NCI-H2107 treated with DMSO at 0.1 percent for 48 hours (cell line): ENCODE results near the gene STAP2.
"Not testable (repeated sequence)": the region's sequence is repeated elsewhere in the genome, so short reads cannot be mapped to it uniquely, and the experiment has no call there.

Experiments
- DNase-seq: peaks from one replicate; lab custom pipeline; 2025; ENCODE audit not compliant: unreplicated experiment; lab: John Stamatoyannopoulos, UW

The STAP2 gene

DNA sequence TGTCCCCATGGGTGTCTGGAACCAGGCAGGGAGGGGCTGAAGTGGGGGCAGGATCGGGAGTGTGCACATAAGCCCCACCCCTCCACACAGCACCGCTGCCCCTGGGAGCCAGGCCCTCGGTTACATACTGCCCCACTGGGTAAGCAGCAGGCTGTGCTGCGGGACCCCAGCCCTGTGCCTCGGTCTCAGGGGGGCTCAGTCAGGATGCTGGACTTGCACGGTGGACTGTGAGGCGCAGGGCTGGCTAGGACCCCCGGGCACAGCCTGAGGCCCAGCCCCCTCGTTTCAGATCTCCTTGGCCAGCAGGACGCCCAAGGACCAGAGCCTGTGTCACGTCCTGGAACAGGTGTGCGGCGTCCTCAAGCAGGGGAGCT lies 21.0 kb upstream of the STAP2 start:
- DNase-seq: no peak

DNA sequence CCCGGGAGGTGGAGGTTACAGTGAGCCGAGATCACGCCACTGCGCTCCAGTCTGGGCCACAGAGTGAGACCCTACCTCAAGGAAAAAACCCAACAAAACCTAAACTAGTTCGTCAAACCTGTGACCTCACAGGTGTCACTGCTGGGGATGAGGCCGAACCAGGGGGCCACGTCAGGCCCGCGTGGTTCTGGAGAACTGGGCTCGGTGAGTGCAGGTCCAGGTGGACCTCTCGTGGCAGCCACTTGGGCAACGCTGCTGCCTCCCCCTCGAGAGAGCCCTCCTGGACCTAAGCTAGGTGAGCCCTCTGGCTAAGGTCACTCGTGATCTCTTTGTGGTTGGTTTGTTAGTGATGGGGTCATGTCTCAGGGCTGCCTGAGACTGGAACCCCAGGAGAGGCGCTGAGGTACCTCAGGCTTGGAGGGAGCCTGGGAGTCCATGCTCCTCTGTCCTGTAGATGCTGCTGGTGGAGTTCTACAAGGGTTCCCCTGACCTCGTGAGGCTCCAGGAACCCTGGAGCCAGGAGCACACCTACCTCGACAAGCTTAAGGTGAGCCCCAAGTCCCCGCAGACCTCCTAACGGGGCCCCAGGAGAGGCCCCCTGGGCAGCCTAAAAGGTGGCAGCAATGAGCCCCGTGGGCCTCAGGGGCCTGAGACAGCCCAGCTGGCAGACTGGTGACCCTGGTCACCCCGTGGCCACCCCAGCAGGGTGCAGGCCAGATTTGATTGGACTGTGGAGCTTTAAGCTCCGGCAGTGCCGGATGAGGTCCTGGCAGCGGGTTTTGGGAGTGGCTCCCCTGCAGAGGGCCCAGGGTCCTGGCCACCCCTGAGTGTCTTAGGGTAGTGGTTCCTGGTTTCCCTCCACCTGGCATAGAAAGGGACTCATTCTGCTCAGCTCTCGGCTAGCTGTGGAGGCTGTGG lies 20.3 kb upstream of the STAP2 start:
- no peak for DNase-seq

DNA sequence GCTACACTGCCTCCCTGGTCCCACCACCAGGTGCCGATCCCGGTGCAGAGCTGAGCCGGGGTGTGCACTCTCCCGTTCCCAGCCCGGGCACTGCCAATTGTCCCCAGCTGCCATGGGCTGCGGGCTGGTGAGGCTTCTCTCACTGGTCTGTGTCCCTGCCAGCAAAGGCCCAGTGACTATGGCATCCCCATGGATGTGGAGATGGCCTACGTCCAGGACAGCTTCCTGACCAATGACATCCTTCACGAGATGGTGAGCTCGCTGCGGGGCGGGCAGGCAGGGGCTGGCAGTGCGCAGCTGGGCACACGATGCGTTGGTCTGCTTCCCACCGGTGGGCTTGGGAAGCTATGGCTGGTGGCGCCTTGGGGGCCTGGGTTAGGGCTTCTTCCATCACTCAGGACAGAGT lies 19.3 kb upstream of the STAP2 start:
- no peak for DNase-seq

DNA sequence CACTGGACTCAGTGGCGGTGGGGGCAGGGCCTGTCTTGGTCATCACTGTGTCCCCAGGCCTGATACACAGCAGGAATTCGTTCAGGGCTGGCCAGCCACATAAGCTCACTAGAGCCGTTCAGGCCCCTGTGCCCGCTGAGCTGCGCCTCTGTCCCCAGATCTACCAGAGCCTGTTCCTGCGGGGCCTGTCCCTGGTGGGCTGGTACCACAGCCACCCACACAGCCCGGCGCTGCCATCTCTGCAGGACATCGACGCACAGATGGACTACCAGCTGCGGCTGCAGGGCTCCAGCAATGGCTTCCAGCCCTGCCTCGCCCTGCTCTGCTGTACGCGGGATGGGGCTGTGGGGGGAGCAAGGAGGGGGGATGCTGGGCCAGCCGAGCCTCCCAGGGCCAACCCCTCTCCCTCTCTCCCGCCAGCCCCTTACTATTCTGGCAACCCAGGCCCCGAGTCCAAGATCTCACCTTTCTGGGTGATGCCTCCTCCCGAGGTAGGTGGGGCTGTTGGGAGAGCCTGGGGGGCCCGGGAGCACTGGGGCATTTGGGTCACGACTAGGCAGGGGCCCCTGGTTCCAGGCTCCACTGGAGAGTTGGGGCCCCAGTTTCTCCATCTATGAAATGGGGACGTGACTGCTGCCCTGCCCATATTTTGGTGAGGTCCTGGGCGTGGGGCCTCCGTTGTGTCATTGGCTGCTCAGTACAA lies 18.6 kb upstream of the STAP2 start:
- no peak for DNase-seq

DNA sequence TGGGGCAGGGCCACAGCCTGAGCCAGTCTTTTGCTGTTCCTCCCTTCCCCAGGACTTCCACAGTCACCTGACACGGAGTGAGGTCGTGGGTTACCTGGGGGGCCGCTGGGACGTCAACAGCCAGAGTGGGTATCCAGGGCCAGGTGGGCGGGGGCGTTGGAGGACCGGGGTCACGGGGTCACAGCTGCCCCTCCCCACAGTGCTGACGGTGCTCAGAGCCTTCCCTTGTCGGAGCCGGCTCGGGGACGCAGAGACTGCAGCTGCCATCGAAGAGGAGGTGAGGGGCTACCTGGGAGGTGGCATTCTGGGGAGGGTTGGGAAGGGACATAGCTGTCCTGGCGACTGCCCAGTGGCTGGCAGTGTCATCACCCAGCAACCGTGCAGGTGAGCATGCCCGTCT lies 16.3 kb upstream of the STAP2 start:
- no peak for DNase-seq

DNA sequence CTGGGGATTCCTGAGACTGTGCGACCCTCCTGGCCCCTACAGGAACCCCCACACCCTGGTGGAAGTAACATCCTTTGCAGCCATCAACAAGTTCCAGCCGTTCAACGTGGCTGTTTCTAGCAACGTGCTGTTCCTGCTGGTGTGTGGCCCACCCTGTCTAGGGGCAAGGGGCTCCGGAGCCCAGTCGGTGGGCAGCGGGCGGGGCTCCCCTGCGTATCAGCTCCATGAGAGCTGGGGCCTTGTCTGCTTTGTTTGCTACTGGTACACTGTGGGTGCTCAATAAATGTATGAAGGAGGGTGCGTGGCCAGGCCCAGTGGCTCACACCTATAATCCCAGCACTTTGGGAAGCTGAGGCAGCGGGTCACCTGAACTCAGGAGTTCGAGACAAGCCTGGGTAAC lies 15.7 kb upstream of the STAP2 start:
- DNase-seq: no peak

DNA sequence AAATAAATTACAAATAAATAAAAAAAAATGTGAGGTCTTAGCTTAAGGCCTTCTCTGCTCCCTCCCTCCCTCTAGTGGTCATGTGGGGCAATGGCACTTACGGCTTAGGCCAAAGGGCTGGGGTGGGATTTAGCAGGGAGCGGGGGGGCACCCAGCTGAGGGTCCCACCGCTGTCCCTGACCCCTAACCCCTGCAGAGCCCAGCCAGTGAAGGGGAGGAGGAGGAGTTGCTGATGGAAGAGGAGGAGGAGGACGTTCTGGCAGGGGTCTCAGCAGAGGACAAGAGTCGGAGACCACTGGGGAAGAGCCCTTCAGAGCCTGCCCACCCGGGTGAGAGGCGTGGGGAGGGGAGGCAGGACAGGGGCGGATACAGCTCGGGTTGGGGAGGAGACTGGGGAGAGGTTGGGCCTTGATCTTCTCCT lies 14.1 kb upstream of the STAP2 start:
- no peak for DNase-seq

DNA sequence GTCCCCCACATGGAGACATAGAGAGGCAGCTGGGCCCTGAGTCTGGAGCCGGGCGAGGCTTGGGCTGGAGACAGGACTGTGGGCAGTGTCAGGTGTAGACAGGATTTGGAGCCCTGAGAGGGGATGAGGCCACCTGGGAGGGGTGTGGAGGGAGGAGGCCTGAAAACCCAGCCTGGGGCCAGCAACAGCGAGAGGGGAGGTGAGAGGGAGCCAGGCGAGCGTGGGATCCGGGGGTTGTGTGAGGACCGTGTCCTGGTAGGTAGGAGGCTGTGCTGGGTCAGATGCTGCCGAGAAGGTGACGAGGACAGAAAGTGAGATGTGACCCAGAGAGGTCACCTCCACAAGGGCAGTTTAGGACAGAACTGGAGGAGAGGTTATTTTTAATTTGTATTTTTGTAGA lies 12.1 kb upstream of the STAP2 start:
- DNase-seq: no peak

DNA sequence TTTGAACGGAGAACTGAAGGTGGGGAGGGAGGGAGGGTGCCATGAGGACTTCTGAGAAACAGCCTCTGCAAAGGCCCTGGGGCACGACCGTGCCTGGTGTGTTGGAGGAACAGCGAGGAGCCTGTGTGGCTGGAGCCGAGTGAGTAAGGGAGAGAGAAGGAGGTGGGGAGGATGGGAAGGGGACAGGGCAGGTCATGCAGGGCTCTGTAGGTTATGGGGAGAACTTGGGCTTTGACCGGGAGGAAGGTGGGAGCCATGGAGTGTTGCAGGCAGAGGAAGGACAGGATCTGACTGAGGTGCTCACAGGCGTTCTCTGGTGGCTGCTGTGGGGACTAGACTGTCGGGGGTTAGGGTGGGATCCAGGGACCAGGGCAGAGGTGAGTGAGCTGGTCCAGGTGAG lies 11.5 kb upstream of the STAP2 start:
- no peak for DNase-seq

DNA sequence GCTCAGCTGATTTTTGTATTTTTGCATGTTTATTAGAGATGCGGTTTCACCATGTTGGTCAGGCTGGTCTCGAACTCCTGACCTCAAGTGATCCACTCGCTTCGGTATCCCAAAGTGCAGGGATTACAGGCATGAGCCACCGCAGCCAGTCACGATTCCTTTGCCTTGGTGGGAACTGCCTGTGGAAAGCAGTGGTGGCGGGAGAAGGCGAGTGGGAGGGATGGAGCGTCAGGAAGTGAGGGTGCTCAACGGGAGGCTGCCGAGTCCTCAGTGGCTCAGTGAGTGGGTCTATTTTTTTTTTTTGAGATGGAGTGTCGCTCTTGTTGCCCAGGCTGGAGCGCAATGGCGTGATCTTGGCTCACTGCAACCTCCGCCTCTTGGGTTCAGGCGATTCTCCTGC lies 10.6 kb upstream of the STAP2 start:
- DNase-seq: not testable (repeated sequence)

DNA sequence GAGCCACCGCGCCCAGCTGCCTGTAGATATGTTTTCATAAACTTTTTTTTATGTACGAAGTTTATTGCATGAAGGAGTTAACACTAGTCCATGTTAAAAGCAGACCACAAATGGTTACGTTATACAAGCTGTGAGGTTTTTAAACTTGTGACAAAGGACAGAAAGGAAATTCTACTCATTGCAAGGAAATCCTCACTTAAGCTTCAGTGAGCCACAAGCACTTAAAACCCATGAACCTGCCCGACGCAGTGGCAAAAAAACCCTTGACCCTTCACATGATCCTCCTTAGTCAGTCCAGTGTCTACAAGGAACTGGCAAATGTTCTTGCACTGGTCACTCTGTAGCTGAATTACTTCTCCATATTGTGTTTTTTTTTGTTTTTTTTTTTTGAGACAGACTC lies 8.9 kb upstream of the STAP2 start:
- DNase-seq: no peak

DNA sequence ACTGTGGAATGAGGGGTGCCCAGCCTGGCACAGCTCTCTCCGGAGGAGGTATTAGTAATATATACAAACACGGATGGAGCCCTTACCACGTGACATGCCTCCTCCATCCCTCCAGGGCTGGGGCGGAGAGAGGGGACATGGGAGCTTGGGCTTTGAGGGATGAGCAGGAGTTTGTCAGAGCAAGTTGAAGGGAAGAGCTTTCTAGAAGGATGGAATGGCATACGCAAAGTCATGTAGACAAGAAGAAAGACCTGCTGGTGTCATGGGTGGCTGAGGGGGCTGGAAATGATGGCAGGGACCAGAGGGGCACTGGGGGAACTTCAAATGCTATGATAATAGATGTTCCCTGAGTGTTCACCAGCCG lies 7.4 kb upstream of the STAP2 start:
- no peak for DNase-seq

DNA sequence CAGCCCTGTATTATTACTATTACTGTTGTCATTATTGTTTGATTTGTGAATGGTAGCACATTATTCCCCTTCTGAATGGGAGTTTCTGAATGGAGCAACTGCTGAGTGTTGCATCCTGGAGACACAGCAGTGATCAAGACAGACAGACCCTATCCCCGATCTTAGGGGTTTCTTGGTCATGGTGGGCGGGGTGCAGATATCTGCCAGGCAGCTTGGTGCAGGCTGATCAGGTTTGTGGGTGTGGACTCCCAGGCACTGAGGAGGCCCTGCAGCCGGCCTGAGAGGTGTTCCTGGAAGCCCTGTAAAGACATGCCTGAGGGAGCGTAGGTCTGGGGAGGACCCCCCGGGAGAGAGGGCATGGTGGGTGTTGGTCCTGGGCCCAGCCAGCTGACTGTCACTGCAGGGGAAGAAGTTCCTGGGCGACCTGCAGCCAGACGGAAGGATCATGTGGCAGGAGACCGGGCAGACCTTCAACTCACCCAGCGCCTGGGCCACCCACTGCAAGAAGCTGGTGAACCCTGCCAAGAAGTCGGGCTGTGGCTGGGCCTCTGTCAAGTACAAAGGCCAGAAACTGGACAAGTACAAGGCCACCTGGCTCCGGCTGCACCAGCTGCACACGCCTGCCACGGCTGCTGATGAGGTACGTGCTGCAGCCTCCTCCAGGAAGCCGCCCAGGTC lies 6.9 kb upstream of the STAP2 start:
- DNase-seq: no peak

DNA sequence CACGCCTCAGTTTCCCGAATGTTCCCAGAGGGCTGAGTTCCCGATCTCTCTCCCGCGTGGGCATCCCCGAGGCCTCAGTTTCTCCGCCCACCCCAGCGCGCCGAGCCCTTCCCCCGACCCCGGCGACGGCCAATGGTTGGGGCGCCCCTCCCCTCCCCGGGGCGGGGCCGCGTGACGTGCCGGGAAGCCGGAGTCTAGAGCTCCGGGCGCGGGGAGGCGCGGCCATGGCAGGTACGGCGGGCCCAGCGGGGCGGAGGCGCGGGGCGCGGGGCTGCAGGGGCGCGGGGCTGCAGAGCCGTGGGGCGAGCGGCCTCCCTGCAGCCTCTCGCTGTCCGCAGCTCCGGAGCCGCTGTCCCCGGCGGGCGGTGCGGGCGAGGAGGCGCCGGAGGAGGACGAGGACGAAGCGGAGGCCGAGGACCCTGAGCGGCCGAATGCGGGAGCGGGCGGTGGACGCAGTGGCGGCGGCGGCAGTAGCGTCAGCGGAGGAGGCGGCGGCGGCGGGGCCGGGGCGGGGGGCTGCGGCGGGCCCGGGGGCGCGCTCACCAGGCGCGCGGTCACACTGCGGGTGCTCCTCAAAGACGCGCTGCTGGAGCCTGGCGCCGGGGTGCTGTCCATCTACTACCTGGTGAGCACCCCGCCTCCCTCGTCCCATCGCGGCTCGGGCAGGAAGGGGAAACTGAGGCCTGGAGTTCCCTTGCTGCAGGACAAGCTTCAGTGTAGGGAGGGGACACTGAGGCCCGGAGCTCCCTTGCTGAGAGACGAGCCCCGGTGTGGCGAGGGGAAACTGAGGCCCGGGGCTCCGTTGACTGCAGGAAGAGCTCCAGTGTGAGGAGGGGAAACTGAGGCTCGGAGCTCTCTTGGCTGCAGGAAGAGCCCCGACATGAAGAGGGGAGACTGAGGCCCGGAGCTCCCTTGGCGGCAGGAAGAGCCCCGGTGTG lies 5.0 kb upstream of the STAP2 start, which contains the start of gene MPND:
Gene MPND, plus strand, starts transcription at position 193 of the 938 bp plus-strand sequence. Its CDS starts 32 bp downstream, at position 225.
- peak; percentile 67 for DNase-seq

DNA sequence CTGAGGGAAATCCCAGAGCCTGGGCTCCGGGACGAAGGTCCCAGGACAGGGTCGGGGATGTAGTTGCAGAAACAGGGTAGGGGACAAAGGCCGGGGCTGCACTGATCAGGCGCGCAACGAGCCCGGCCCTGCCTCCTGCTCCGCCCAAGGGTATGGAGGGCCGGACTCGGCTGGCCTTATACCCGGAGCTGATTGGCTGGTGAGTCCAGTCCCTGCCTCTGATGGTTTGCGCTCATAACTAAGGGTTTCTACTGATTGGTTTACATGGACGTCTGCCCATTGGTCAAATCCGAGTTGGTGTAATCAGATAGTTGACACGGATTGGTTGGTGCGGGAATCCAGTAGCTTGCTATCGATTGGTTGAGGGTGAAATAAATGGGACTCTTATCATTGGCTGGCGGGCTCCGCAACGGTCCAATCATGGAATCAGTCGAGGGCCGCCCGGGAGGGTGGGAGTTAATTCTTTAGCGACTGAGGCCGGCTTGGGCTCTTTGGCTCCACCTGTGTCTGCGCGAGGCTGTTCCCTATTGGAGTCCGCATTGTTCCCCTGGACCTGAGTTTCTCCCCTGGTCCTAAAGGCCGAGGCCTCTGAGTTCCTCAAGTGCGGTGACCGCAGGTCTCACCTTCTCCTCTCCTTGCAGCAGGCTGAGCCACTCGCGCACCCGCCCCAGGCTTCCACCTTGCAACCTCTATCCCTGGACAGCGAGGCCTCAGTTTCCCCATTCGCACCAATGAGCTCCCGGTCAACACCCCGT lies 4.2 kb upstream of the STAP2 start:
- DNase-seq: peak; percentile 98

DNA sequence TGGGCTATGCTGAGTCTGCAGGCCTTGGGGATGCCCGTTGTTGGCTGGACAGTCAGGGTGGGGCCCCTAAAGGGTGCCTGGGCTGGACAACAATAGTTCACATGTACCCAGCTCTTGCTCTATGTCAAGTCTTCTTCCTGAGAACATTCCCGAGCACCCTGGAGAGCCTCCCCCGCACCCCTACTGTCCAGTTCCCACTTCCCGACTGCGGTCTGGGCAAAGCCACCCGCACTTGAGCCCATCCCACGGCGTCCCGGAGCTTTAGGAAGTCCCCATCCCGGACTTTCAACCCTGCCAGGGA lies 3.6 kb upstream of the STAP2 start:
- DNase-seq: no peak

DNA sequence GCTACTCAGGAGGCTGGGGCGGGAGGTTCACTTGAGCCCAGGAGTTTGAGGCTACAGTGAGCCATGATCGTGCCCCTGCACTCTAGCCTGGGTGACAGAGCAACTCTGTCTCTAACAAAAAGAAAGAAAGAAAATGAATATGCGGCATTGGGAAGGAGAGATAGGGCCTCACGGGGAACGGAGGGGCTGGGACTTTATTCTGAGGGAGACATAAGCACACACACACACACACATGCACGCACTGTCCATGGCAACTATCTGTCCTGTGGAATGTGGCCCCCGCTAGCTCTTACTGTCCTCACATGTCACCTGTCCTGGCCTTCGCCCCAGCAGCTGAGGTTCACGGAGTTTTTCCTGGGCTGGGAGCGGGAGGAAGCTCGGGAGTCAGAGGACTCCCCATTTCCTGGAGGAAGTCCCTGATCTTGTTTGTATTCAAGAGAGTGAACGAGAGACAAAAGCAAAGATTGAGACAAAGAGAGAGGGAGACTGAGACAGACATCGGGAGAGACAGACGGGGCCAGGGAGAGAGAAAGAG lies 654 bp downstream of the STAP2 start:
- DNase-seq: peak; percentile 12

DNA sequence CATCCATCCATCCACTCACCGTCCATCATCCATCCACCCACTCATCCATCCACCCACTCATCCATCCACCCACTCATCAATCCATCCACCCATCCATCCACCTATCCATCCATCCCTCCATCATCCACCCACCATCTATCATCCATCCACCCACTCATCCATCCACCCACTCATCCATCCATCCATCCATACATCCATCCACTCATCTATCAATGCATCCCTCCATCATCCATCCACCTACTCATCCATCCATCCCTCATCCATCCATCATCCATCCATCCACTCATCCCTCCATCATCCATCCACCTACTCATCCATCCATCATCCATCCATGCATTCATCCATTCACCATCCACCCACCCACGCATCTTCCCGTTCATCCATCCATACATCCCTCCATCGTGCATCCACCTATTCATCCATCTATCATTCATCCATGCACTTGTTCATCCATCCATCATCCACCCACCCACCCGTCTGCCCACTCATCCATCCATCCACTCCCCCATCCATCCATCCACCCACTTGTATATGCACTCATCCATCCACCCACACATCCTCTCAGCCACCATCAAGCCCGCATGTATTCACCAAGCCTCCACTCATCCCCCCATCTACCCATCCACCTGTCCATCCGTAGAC lies 3.6 kb downstream of the STAP2 start:
- no peak for DNase-seq

DNA sequence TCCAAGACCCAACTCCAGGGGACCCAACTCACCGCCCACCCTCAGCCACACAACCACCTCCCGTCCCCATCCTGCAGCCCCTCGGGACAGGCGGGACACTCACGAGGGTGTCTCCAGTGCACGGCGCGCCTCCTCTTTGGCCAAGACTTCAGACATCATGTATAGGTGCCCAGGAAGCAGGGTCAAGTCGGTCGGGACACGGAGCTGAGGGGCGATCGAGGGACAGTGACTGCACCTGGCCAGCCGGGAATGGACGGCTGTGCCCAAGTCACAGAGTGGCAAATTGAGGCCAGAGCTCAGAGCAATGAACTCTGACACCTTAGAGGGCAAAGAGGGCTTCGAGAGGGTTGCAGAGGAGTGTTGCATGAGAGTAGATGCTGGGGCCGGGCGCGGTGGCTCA lies 8.8 kb downstream of the STAP2 start:
- no peak for DNase-seq
